Measurements from ENCODE around the gene ST6GALNAC3.
"Not testable (repeated sequence)": the region's sequence is repeated elsewhere in the genome, so short reads cannot be mapped to it uniquely, and the experiment has no call there.

The ST6GALNAC3 gene

DNA sequence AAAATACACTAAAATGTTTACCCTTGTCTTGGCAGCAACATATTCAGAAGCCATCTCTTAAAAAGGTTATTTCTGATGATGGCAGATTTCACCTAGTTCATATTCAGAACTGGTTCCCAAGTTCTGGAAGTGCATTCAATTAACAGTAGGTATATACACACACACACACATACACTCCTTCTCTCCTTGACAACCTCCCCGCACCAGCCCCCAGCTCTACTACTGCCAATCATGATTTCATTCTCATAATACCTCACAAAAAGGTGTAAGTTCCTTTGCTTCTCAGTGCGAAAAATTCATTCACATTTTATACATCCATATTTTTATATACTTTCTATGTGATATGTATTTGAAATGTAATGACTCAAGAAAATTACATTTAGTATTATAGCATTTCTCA, 564.6 kb downstream of the ST6GALNAC3 start:
- H3K27me3 ChIP-seq (ENCODE audit: insufficient read depth, low read length), result no peaks in the 10 kb centered on the region
- H3K9me3 ChIP-seq (ENCODE audit: insufficient read depth, low read depth, low read length), result no peaks in the 10 kb centered on the region
- no peak overlapping the region for H3K9ac ChIP-seq (ENCODE audit: low read depth, low read length)
- no peaks in the 10 kb centered on the region for H3K36me3 ChIP-seq (ENCODE audit: insufficient read depth, low read depth, low read length)
- no peak overlapping the region for H3K27ac ChIP-seq (ENCODE audit: low read length)
- no peaks in the 10 kb centered on the region for H3K4me1 ChIP-seq (ENCODE audit: insufficient read depth, low read length)
- no peak overlapping the region for H3K4me3 ChIP-seq (ENCODE audit: low read length)

DNA sequence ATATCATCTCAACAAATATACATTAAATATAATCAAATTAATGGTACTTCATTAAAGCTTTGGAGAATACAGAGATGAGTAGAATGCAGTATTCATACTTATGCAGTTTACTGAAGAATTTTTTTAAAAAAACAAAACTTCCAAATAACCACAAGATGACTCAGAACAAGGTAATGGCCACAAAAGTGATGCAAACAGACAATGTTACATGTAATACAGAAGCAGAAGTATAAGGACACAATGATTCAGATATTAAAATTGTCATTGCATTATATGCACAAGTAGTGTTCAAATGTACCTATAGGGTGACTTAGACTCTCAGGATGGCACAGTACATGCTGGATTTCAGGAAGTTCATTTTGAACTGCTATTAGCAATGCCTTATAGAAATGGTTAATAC, 565.5 kb downstream of the ST6GALNAC3 start:
- Histone ChIP-seq H3K27me3 (ENCODE audit: insufficient read depth, low read length) (no peaks in the 10 kb centered on the region), H3K4me3 (ENCODE audit: low read length) (no peak overlapping the region), H3K9me3 (ENCODE audit: insufficient read depth, low read depth, low read length) (no peaks in the 10 kb centered on the region), H3K27ac (ENCODE audit: low read length) (no peak overlapping the region), H3K9ac (ENCODE audit: low read depth, low read length) (no peak overlapping the region), H3K4me1 (ENCODE audit: insufficient read depth, low read length) (no peaks in the 10 kb centered on the region), H3K36me3 (ENCODE audit: insufficient read depth, low read depth, low read length) (no peaks in the 10 kb centered on the region)

DNA sequence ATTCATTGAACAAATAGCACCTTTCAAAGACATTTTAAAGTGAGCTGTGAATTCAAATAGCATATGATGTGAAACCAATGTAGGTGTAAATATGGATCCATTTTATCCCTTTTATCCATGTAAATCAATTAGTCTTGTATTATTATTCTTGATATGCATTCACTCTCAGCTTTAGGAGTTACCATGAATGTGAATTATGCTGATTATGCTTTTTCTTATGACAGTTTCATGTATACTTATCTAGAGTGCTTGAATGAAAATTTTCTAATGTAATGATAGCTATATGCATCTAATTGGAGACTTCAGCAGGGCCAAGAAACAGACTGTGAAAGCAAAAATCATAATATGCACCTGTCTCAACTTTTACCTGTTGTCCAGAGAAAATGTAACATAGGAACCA, 566.2 kb downstream of the ST6GALNAC3 start:
- Histone ChIP-seq H3K9ac (ENCODE audit: low read depth, low read length) (no peak overlapping the region), H3K36me3 (ENCODE audit: insufficient read depth, low read depth, low read length) (no peaks in the 10 kb centered on the region), H3K4me1 (ENCODE audit: insufficient read depth, low read length) (no peaks in the 10 kb centered on the region), H3K9me3 (ENCODE audit: insufficient read depth, low read depth, low read length) (no peaks in the 10 kb centered on the region), H3K27ac (ENCODE audit: low read length) (no peak overlapping the region), H3K27me3 (ENCODE audit: insufficient read depth, low read length) (no peaks in the 10 kb centered on the region), H3K4me3 (ENCODE audit: low read length) (no peak overlapping the region)

DNA sequence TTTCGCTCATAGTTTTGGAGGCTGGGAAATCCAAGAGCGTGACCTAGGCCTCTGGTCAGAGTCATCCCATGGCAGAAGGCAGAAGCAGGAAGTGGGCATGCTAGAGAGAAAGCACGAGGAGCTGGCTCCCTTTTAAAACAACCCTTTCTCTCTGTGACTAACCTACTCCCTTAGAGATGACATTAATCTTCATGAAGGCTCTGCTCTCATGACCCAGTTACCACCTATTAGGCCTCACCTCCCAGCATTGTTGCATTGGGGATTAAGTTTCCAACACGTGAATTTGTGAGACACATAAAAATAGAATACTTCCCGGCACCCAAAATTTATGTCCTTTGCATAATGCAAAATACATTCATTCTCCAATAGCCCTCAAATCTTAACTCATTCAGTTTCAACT, 569.6 kb downstream of the ST6GALNAC3 start:
- Histone ChIP-seq H3K4me1 (ENCODE audit: insufficient read depth, low read length) (no peaks in the 10 kb centered on the region), H3K27ac (ENCODE audit: low read length) (no peak overlapping the region), H3K27me3 (ENCODE audit: insufficient read depth, low read length) (no peaks in the 10 kb centered on the region), H3K9me3 (ENCODE audit: insufficient read depth, low read depth, low read length) (no peaks in the 10 kb centered on the region), H3K4me3 (ENCODE audit: low read length) (no peak overlapping the region), H3K36me3 (ENCODE audit: insufficient read depth, low read depth, low read length) (no peaks in the 10 kb centered on the region), H3K9ac (ENCODE audit: low read depth, low read length) (no peak overlapping the region)

DNA sequence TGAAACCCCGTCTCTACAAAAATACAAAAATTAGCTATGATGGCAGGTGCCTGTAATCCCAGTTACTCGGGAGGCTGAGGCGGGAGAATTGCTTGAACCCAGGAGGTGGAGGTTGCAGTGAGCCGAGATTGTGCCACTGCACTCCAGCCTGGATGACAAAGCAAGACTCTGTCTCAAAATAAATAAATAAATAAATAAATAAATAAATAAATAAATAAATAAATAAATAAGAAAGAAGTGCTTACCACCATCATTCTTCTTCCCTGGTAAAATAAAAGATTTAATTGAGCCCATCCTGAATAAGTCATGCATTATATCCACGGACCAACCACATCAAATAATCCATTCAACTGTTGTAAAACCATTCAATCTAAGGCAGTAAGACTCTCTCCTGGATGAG, 578.3 kb downstream of the ST6GALNAC3 start:
- H3K9ac ChIP-seq (ENCODE audit: low read depth, low read length); H3K27ac ChIP-seq (ENCODE audit: low read length); H3K4me1 ChIP-seq (ENCODE audit: insufficient read depth, low read length); H3K27me3 ChIP-seq (ENCODE audit: insufficient read depth, low read length); H3K36me3 ChIP-seq (ENCODE audit: insufficient read depth, low read depth, low read length); H3K9me3 ChIP-seq (ENCODE audit: insufficient read depth, low read depth, low read length); H3K4me3 ChIP-seq (ENCODE audit: low read length): not testable (repeated sequence)

DNA sequence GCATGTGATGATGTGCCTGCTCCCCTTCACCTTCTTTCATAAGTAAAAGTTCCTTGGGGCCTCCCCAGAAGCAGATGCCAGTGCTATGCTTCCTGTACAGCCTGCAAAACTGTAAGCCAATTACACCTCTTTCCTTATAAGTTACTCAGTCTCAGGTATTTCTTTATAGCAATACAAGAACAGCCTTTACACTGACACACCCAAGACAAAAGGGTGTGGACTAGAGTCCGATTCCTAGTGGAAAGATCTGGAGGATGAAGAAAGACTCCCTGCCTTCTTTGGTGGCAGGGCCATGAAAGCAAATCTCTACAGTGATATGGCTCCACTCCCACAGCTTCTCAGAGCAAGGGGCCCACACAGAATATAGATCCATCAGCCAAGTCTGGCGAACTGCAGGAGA, 583.1 kb downstream of the ST6GALNAC3 start:
- H3K9me3 ChIP-seq (ENCODE audit: insufficient read depth, low read depth, low read length), result no peaks in the 10 kb centered on the region
- H3K9ac ChIP-seq (ENCODE audit: low read depth, low read length), result no peak overlapping the region
- no peaks in the 10 kb centered on the region for H3K4me1 ChIP-seq (ENCODE audit: insufficient read depth, low read length)
- H3K4me3 ChIP-seq (ENCODE audit: low read length), result no peak overlapping the region
- no peaks in the 10 kb centered on the region for H3K27me3 ChIP-seq (ENCODE audit: insufficient read depth, low read length)
- H3K36me3 ChIP-seq (ENCODE audit: insufficient read depth, low read depth, low read length), result no peaks in the 10 kb centered on the region
- no peak overlapping the region for H3K27ac ChIP-seq (ENCODE audit: low read length)

DNA sequence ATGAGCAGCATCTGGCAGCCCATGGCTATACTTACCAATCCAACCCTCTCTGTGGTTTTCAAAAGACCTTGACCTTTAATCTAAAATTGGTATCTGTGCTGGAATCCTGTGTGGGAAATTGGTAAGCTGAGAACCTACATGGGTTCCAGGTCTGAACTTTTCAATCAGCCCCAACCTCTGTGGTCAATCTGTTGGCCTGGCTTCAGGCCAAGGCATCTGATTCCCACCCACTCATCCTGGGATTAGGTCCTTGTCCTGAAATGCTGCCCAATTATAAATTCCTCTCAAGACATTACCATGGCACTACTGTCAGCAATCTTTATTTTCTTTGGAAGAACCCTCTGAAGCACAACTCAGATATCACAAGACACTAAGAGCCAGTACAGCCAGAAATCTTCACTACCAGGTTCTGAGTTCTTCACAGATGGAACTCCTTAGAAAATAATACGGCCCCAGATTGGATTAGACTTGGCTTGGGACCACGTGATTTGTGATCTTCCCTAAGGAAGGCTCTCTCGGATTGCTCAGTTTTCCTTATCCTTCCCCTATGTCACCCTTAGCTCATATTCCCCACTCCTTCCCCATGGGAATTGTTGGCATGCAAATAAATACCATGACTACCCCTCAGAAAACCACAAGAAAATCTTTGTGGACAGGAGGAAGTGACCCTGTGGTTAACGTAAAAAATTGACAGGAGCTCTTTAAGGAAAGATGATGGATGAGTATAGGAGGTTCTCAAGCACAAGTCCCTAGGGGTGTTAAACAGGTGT, 584.8 kb downstream of the ST6GALNAC3 start:
- Histone ChIP-seq H3K36me3 (ENCODE audit: insufficient read depth, low read depth, low read length) (no peaks in the 10 kb centered on the region), H3K27me3 (ENCODE audit: insufficient read depth, low read length) (no peaks in the 10 kb centered on the region), H3K4me1 (ENCODE audit: insufficient read depth, low read length) (no peaks in the 10 kb centered on the region), H3K27ac (ENCODE audit: low read length) (no peak overlapping the region), H3K4me3 (ENCODE audit: low read length) (no peak overlapping the region), H3K9me3 (ENCODE audit: insufficient read depth, low read depth, low read length) (no peaks in the 10 kb centered on the region), H3K9ac (ENCODE audit: low read depth, low read length) (no peak overlapping the region)

DNA sequence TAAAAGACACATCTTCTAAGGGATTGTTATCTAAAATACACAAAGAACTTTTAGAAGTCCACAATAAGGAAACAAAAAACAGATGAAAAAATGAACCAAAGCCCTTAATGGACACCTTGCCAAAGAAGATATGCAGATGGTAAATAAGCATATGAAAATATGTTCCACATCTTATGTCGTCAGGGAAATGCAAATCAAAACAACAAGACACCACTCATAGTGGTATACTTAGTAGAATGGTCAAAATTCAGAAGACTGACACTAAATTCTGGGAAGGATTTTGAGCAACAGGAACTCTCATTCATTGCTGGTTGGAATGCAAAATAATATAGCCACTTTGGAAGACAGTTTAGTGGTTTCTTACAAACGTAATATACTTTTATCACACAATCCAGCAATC, 587.0 kb downstream of the ST6GALNAC3 start:
- H3K9me3 ChIP-seq (ENCODE audit: insufficient read depth, low read depth, low read length), result no peaks in the 10 kb centered on the region
- H3K36me3 ChIP-seq (ENCODE audit: insufficient read depth, low read depth, low read length), result no peaks in the 10 kb centered on the region
- no peak overlapping the region for H3K27ac ChIP-seq (ENCODE audit: low read length)
- H3K9ac ChIP-seq (ENCODE audit: low read depth, low read length), result no peak overlapping the region
- no peaks in the 10 kb centered on the region for H3K4me1 ChIP-seq (ENCODE audit: insufficient read depth, low read length)
- no peak overlapping the region for H3K4me3 ChIP-seq (ENCODE audit: low read length)
- H3K27me3 ChIP-seq (ENCODE audit: insufficient read depth, low read length), result no peaks in the 10 kb centered on the region

DNA sequence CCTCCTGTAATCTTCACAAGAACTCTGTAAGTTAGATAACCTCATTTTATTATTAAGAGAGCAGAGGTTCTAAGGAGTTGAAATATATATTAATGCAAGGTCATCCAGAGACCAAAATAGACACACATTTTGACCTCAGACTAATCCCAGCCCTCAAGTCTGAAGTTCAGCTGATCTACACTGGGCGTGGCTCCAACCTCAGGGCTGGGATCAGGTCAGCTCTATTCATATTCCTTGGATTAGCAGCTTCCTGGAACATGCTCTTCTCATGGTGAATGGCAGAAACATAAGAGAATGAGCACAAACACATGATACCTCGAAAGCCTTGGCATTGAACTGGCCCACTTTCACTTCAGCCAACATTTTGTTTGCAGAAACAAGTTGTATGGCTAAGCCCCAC, 592.0 kb downstream of the ST6GALNAC3 start:
- no peaks in the 10 kb centered on the region for H3K36me3 ChIP-seq (ENCODE audit: insufficient read depth, low read depth, low read length)
- no peak overlapping the region for H3K4me3 ChIP-seq (ENCODE audit: low read length)
- H3K9ac ChIP-seq (ENCODE audit: low read depth, low read length), result no peak overlapping the region
- H3K27me3 ChIP-seq (ENCODE audit: insufficient read depth, low read length), result no peaks in the 10 kb centered on the region
- H3K27ac ChIP-seq (ENCODE audit: low read length), result no peak overlapping the region
- H3K4me1 ChIP-seq (ENCODE audit: insufficient read depth, low read length), result no peaks in the 10 kb centered on the region
- no peaks in the 10 kb centered on the region for H3K9me3 ChIP-seq (ENCODE audit: insufficient read depth, low read depth, low read length)

DNA sequence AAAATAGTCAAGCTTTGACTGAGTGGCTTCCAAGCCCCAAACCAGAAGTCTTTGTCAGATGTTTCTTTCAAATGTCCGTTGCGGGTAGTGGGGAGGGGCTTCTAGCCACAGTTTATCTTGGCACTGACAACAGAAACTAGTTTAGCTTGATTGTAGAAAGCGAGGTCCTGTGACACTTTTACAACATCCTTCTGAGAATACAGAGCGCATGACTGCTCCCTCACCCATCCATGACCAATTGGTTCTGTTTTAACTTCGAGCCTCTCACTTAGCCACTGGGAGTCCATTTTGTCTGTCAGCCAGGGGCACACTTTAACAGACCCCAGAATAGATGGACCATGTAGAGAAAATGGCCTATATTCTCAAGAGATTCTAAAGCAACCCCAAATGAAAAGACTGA, 593.5 kb downstream of the ST6GALNAC3 start:
- no peaks in the 10 kb centered on the region for H3K36me3 ChIP-seq (ENCODE audit: insufficient read depth, low read depth, low read length)
- H3K27me3 ChIP-seq (ENCODE audit: insufficient read depth, low read length), result no peaks in the 10 kb centered on the region
- no peaks in the 10 kb centered on the region for H3K9me3 ChIP-seq (ENCODE audit: insufficient read depth, low read depth, low read length)
- H3K4me3 ChIP-seq (ENCODE audit: low read length), result no peak overlapping the region
- no peak overlapping the region for H3K9ac ChIP-seq (ENCODE audit: low read depth, low read length)
- H3K4me1 ChIP-seq (ENCODE audit: insufficient read depth, low read length), result no peaks in the 10 kb centered on the region
- no peak overlapping the region for H3K27ac ChIP-seq (ENCODE audit: low read length)

DNA sequence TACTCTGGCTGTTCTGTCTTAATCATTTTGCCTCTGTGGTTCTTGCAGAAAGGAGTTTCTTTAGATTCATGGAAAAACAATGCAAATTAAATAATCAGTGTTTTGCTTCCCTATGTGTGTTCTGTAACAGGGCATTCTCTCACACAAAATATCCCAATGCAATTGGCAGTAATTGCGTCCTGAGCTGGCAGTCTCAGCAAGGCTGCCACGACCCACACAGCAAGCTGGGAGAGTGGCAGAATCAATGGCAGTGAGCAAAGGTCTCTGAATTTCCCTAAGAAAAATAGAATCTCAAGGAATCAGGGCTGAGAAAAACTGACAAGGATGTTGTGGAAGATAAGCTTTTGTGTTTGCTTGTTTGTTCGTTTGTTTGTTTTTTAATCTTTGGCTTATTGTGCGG, 594.6 kb downstream of the ST6GALNAC3 start:
- no peak overlapping the region for H3K4me3 ChIP-seq (ENCODE audit: low read length)
- no peaks in the 10 kb centered on the region for H3K36me3 ChIP-seq (ENCODE audit: insufficient read depth, low read depth, low read length)
- no peaks in the 10 kb centered on the region for H3K27me3 ChIP-seq (ENCODE audit: insufficient read depth, low read length)
- H3K9ac ChIP-seq (ENCODE audit: low read depth, low read length), result no peak overlapping the region
- no peaks in the 10 kb centered on the region for H3K4me1 ChIP-seq (ENCODE audit: insufficient read depth, low read length)
- H3K9me3 ChIP-seq (ENCODE audit: insufficient read depth, low read depth, low read length), result no peaks in the 10 kb centered on the region
- no peak overlapping the region for H3K27ac ChIP-seq (ENCODE audit: low read length)

DNA sequence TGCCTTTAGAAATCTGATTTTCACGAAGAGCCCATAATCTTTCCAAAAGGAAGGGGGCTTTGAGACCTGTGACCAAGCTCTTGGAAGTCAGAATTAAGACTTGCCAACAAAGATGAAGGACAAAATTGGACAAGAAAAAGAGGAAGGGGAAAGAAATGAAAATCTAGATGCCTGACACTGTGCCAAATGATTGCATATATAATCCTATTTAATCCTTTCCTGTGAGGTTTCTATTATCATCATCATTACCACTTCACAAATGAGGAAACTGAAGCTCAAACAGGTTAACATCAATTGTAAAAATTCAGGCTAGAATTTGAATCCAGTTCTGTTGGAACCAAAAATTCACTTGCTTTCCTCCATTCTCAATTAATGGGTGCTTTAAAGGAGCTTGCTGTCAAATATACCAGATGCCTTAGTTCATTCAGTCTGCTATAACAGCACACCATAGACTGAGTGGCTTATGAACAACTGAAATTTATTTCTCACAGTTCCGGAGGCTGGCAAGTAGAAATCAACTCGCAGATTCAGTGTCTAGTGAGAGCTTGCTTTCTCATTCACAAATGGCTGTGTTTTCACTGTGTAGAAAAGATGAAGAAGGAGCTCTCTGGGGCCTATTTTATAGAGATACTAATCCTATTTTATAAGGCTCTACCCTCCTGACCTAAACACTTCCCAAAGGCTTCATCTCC, 595.2 kb downstream of the ST6GALNAC3 start:
- no peaks in the 10 kb centered on the region for H3K36me3 ChIP-seq (ENCODE audit: insufficient read depth, low read depth, low read length)
- no peaks in the 10 kb centered on the region for H3K9me3 ChIP-seq (ENCODE audit: insufficient read depth, low read depth, low read length)
- no peak overlapping the region for H3K4me3 ChIP-seq (ENCODE audit: low read length)
- no peaks in the 10 kb centered on the region for H3K27me3 ChIP-seq (ENCODE audit: insufficient read depth, low read length)
- no peak overlapping the region for H3K9ac ChIP-seq (ENCODE audit: low read depth, low read length)
- no peaks in the 10 kb centered on the region for H3K4me1 ChIP-seq (ENCODE audit: insufficient read depth, low read length)
- H3K27ac ChIP-seq (ENCODE audit: low read length), result no peak overlapping the region
